Measurements from ENCODE around the gene TMPRSS7. TPM values are rescaled to one million over a fixed set of nuclear protein-coding genes. Genes with fewer than 3 reads are reported as not detected.

Gene TMPRSS7
- total and polyA plus RNA-seq, 2 experiments from 2014 or later, result not detected

GRCh38 chr3:112004187-112004586 is 30.3 kb upstream of the TMPRSS7 start (continued):
- TF ChIP-seq, protein P1, sequence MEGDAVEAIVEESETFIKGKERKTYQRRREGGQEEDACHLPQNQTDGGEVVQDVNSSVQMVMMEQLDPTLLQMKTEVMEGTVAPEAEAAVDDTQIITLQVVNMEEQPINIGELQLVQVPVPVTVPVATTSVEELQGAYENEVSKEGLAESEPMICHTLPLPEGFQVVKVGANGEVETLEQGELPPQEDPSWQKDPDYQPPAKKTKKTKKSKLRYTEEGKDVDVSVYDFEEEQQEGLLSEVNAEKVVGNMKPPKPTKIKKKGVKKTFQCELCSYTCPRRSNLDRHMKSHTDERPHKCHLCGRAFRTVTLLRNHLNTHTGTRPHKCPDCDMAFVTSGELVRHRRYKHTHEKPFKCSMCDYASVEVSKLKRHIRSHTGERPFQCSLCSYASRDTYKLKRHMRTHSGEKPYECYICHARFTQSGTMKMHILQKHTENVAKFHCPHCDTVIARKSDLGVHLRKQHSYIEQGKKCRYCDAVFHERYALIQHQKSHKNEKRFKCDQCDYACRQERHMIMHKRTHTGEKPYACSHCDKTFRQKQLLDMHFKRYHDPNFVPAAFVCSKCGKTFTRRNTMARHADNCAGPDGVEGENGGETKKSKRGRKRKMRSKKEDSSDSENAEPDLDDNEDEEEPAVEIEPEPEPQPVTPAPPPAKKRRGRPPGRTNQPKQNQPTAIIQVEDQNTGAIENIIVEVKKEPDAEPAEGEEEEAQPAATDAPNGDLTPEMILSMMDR (conservative IDR thresholded peaks at IDR 0.05; ENCODE audit: low read depth in 2 of 2), result no peak
- TF ChIP-seq, protein P2, sequence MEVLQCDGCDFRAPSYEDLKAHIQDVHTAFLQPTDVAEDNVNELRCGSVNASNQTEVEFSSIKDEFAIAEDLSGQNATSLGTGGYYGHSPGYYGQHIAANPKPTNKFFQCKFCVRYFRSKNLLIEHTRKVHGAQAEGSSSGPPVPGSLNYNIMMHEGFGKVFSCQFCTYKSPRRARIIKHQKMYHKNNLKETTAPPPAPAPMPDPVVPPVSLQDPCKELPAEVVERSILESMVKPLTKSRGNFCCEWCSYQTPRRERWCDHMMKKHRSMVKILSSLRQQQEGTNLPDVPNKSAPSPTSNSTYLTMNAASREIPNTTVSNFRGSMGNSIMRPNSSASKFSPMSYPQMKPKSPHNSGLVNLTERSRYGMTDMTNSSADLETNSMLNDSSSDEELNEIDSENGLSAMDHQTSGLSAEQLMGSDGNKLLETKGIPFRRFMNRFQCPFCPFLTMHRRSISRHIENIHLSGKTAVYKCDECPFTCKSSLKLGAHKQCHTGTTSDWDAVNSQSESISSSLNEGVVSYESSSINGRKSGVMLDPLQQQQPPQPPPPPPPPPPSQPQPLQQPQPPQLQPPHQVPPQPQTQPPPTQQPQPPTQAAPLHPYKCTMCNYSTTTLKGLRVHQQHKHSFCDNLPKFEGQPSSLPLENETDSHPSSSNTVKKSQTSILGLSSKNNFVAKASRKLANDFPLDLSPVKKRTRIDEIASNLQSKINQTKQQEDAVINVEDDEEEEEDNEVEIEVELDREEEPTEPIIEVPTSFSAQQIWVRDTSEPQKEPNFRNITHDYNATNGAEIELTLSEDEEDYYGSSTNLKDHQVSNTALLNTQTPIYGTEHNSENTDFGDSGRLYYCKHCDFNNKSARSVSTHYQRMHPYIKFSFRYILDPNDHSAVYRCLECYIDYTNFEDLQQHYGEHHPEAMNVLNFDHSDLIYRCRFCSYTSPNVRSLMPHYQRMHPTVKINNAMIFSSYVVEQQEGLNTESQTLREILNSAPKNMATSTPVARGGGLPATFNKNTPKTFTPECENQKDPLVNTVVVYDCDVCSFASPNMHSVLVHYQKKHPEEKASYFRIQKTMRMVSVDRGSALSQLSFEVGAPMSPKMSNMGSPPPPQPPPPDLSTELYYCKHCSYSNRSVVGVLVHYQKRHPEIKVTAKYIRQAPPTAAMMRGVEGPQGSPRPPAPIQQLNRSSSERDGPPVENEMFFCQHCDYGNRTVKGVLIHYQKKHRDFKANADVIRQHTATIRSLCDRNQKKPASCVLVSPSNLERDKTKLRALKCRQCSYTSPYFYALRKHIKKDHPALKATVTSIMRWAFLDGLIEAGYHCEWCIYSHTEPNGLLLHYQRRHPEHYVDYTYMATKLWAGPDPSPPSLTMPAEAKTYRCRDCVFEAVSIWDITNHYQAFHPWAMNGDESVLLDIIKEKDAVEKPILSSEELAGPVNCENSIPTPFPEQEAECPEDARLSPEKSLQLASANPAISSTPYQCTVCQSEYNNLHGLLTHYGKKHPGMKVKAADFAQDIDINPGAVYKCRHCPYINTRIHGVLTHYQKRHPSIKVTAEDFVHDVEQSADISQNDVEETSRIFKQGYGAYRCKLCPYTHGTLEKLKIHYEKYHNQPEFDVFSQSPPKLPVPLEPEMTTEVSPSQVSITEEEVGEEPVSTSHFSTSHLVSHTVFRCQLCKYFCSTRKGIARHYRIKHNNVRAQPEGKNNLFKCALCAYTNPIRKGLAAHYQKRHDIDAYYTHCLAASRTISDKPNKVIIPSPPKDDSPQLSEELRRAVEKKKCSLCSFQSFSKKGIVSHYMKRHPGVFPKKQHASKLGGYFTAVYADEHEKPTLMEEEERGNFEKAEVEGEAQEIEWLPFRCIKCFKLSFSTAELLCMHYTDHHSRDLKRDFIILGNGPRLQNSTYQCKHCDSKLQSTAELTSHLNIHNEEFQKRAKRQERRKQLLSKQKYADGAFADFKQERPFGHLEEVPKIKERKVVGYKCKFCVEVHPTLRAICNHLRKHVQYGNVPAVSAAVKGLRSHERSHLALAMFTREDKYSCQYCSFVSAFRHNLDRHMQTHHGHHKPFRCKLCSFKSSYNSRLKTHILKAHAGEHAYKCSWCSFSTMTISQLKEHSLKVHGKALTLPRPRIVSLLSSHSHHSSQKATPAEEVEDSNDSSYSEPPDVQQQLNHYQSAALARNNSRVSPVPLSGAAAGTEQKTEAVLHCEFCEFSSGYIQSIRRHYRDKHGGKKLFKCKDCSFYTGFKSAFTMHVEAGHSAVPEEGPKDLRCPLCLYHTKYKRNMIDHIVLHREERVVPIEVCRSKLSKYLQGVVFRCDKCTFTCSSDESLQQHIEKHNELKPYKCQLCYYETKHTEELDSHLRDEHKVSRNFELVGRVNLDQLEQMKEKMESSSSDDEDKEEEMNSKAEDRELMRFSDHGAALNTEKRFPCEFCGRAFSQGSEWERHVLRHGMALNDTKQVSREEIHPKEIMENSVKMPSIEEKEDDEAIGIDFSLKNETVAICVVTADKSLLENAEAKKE (CRISPR knock-in tag; IDR thresholded peaks at IDR 0.05), result no peak

DNA sequence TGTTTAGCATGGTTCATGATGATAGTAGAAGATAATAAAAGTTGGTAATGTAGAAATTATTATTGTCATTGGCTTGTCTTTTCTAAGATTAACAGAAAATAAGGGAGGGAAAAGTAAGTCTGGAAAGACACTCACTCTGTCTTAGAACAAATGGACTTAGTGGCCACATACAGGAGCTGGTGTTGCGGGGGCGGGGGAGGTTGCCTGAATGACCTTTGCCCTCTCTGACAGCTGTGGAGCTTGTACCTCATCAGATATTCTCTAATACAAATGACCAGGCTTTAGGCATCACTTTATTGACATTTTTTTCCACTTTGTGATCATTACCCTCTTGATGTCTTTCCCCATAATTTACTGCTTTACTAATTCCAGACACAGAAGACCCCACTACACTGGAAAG is 29.9 kb upstream of the TMPRSS7 start:
- no peak for ATAC-seq
- Histone ChIP-seq H3K4me3 (no peak overlapping the region), H3K27ac (ENCODE audit: low read depth) (no peak overlapping the region), H3K36me3 (ENCODE audit: insufficient read depth) (peaks cover 5% of the 10 kb centered on the region; the same call in 1 of the 2 replicates), H3F3A (replicated peaks; ENCODE audit: low read depth) (no peaks in the 10 kb centered on the region), H3K79me2 (replicated peaks; ENCODE audit: insufficient read depth) (no peaks in the 10 kb centered on the region), H3K27me3 (ENCODE audit: insufficient read depth) (peaks cover 7% of the 10 kb centered on the region), H3K4me1 (ENCODE audit: insufficient read depth) (peaks cover 18% of the 10 kb centered on the region), H3K4me2 (no peak overlapping the region), H4K20me1 (replicated peaks; ENCODE audit: insufficient read depth) (no peaks in the 10 kb centered on the region; the same call in 1 of the 2 replicates), H3K9me2 (ENCODE audit: insufficient read depth) (no peaks in the 10 kb centered on the region), H2AFZ (no peak overlapping the region)
- no peak overlapping the region for H3K27ac Mint-ChIP-seq
- H3K27me3 Mint-ChIP-seq (ENCODE audit: insufficient read depth, low read depth, poor library complexity), result peaks cover 19% of the 10 kb centered on the region
- H3K4me3 Mint-ChIP-seq, result no peak overlapping the region
- DNase-seq (ENCODE audit: low spot score), result no peak
- no peaks in the 10 kb centered on the region for H3K9me3 Mint-ChIP-seq
- peaks cover 18% of the 10 kb centered on the region; the same call in 2 of the 3 replicates for H3K36me3 Mint-ChIP-seq (ENCODE audit: low read depth)
- H3K4me1 Mint-ChIP-seq, result peaks cover 20% of the 10 kb centered on the region
- TF ChIP-seq, protein P2 (CRISPR knock-in tag; IDR thresholded peaks at IDR 0.05), result no peak
- TF ChIP-seq ZNF114 (CRISPR knock-in tag; IDR thresholded peaks at IDR 0.05) (no peak), JUNB (IDR thresholded peaks at IDR 0.05; ENCODE audit: unreplicated experiment) (no peak)
- TF ChIP-seq, protein P1 (conservative IDR thresholded peaks at IDR 0.05; ENCODE audit: low read depth in 2 of 2), result no peak

Data from GM23338 (cell line).